Lower leg skin (tissue), 4 donors: ENCODE measurements around the gene BIN1. TPM values are rescaled to one million over a fixed set of nuclear protein-coding genes. Genes with fewer than 3 reads are reported as not detected.

Experiments used
- DNase-seq, 2 donors: peaks; one replicate each; pipeline ENCODE4 v3.0.0-alpha.2; 2019; ENCODE audit warnings: low spot score in 2 of 2
- H3K4me3 ChIP-seq: fragments of 200-600 bp; sonication (generic); 2 replicates; pipeline ENCODE4 v1.5.1; 2017; ENCODE audit warnings: mild to moderate bottlenecking, low read depth; ENCODE audit not compliant: poor library complexity, severe bottlenecking
- POLR2A ChIP-seq, 2 donors: fragments of 450-650 bp; IDR thresholded peaks; one replicate each; pipeline ENCODE4 v1.6.1; 2016 to 2017; ENCODE audit warnings: antibody characterized with exemption in 2 of 2, mild to moderate bottlenecking in 1 of 2, moderate library complexity in 1 of 2
- WGBS, 2 donors: methylation state at CpG; one replicate each; pipeline ENCODE4 v1.1.5; 2018; 5-methylcytosine and 5-hydroxymethylcytosine counted together
- intact Hi-C: fragments of 100-400 bp; cut with DNase I; formaldehyde crosslinking; loops from one replicate; pipeline ENCODE4 v1.15.0; 2023; ENCODE audit warnings: low total_unique reads
- total RNA-seq, 4 donors: library from RNA; depleted of rRNA; stranded (reverse); fragments of >200 nt; gene quantifications; one replicate each; pipeline ENCODE4 v1.1.0, GENCODE V29; 2016
- TF ChIP-seq, protein P1 (sequence below), 3 donors: fragments of 450-650 bp; IDR thresholded peaks; one replicate each; pipeline ENCODE4 v1.5.1; 2016; ENCODE audit warnings: antibody characterized with exemption in 3 of 3, mild to moderate bottlenecking in 3 of 3, moderate library complexity in 2 of 3

Gene BIN1
- total RNA-seq, 4 donors from 2014 or later = 8.4 to 18.2 (median 9.8) TPM

GRCh38 chr2:127072396-127072795 is 34.6 kb downstream of the BIN1 start:
- intact Hi-C loops = no loop called here
- TF ChIP-seq POLR2A (IDR thresholded peaks at IDR 0.05) = no peak
- no peak overlapping the region for H3K4me3 ChIP-seq
- DNase-seq = no peak
- 83 to 87% methylated on average over 9 of the region's 9 CpGs for WGBS, 2 donors

DNA sequence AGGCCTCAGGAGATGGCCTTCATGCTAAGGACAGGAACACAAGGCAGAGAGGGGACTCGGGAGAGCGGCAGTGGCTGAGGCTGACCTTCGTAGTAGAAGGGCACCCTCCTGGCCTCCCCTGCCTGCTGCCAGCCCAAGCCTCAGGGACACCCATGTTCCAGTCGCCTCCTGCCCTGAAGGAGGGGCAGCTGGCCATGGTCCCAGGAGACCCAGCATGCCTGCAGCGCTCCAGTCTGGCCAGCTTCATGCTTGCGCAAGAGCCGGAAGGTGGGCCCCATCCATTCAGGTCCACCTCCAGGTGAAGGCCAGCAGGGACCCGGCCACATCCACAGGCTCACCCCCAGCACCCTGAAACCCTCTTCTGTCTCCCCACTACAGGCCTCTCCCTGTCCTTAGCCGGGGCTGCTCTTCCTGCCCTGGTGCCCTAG is 35.0 kb downstream of the BIN1 start:
- WGBS, 2 donors = 87 to 94% methylated on average over 8 of the region's 9 CpGs
- no peak for DNase-seq
- intact Hi-C loops = no loop called here
- no peak overlapping the region for H3K4me3 ChIP-seq
- TF ChIP-seq POLR2A (IDR thresholded peaks at IDR 0.05) = no peak
- TF ChIP-seq, protein P1, sequence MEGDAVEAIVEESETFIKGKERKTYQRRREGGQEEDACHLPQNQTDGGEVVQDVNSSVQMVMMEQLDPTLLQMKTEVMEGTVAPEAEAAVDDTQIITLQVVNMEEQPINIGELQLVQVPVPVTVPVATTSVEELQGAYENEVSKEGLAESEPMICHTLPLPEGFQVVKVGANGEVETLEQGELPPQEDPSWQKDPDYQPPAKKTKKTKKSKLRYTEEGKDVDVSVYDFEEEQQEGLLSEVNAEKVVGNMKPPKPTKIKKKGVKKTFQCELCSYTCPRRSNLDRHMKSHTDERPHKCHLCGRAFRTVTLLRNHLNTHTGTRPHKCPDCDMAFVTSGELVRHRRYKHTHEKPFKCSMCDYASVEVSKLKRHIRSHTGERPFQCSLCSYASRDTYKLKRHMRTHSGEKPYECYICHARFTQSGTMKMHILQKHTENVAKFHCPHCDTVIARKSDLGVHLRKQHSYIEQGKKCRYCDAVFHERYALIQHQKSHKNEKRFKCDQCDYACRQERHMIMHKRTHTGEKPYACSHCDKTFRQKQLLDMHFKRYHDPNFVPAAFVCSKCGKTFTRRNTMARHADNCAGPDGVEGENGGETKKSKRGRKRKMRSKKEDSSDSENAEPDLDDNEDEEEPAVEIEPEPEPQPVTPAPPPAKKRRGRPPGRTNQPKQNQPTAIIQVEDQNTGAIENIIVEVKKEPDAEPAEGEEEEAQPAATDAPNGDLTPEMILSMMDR (IDR thresholded peaks at IDR 0.05) = no peak

DNA sequence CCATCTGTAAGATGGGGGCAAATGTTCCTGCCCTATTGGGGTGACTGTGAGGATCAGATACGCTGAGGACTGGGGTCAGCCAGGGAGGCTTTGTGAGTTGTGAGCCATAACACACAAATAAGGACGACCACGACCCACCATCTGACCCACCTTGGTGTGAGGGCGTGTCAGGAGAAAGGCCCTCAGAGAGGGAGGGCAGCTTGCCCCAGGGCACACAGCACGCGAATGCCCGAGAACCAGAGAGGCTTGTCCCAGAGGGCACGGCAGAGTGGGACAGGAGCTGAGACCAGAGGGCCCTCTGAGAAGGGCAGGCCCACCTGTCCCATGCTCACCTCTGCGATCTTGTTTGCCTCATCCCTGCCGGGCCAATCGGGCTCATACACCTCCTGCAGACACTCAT is 36.7 kb downstream of the BIN1 start:
- TF ChIP-seq, protein P1 (IDR thresholded peaks at IDR 0.05) = no peak
- no peak for TF ChIP-seq POLR2A (IDR thresholded peaks at IDR 0.05)
- no peak overlapping the region for H3K4me3 ChIP-seq
- DNase-seq = no peak
- intact Hi-C loops = no loop called here
- WGBS, 2 donors = 87 to 88% methylated on average over 11 of the region's 11 CpGs

GRCh38 chr2:127069536-127069935 is 37.4 kb downstream of the BIN1 start:
- WGBS, 2 donors = 82 to 86% methylated on average over 7 to 11 of the region's 11 CpGs
- H3K4me3 ChIP-seq = no peak overlapping the region
- TF ChIP-seq POLR2A (IDR thresholded peaks at IDR 0.05) = no peak
- TF ChIP-seq, protein P1 (IDR thresholded peaks at IDR 0.05) = no peak
- intact Hi-C loops = no loop called here
- DNase-seq = no peak

DNA sequence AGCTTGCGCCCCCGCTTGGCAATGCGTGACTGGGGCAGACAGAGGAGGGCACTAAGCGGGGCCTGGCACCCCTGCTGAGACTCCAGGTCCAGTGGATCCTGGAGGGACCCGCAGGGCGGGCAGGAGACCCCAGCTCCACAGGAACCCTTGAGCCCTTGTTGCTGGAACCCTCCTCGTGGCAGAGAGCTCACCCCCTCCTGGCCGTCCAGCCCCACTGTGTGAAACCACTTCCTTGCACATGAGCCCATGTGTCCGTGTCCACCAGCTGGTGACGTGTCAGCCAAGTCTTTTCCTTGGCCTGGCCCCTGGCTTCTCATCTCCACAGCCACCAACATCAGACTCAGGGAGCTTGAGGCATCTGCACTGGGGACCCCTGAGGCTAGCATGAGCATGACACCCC is 38.0 kb downstream of the BIN1 start:
- intact Hi-C loops = no loop called here
- 80 to 92% methylated on average over 7 to 10 of the region's 10 CpGs for WGBS, 2 donors
- TF ChIP-seq, protein P1 (IDR thresholded peaks at IDR 0.05) = no peak
- no peak for TF ChIP-seq POLR2A (IDR thresholded peaks at IDR 0.05)
- no peak overlapping the region for H3K4me3 ChIP-seq
- no peak for DNase-seq

DNA sequence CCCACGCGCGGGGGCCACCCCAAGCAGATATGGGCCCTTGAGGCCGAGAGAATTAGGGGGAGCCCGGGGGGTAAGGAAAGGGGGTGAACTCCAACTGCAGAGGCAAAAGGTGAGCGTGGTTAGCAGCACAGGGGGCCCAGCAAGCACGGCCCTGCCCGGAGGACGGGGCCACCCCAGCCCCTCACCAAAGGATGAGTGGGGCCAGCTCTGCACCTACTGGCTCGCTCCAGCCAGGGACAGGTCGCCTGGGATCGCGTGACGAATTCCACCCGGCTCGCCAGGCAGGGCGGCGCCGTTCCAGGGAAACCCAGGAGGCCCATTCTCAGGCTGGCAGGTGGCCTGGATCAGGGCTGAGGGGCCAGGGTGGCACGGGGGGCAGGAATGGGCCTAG is 38.6 kb downstream of the BIN1 start:
- intact Hi-C loops = no loop called here
- WGBS, 2 donors = 92 to 96% methylated on average over 10 to 20 of the region's 20 CpGs
- DNase-seq = no peak
- H3K4me3 ChIP-seq = no peak overlapping the region
- no peak for TF ChIP-seq POLR2A (IDR thresholded peaks at IDR 0.05)
- TF ChIP-seq, protein P1 (IDR thresholded peaks at IDR 0.05) = no peak
